Measurements from ENCODE around the gene PRMT9. TPM values are rescaled to one million over a fixed set of nuclear protein-coding genes. Genes with fewer than 3 reads are reported as not detected.

The PRMT9 gene
- total RNA-seq, 1 experiment from 2014 or later, result 10.5 TPM

DNA sequence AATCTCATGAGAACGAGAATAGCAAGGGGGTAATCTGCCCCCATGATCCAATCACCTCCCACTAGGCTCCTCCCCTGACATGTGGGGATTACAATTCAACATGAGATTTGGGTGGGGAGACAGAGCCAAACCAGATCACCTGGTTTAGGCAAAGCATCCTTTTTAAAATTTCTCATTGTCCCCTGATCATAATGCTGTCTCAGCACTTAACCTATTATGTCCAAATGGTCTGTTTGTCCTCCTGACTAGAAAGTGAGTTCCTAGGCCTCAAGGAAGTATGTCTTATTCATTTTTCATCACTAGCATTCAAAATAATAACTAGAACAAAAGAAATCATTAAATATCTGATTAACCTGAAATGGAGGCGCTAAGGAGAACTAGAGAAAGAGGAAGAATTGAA lies 7.9 kb upstream of the PRMT9 start:
- Histone ChIP-seq H4K20me1 (ENCODE audit: control insufficient read depth, insufficient read depth, insufficient read length) (no peaks in the 10 kb centered on the region), H4K8ac (replicated peaks; ENCODE audit: insufficient read length, low read depth, low read length) (no peak overlapping the region), H4K91ac (ENCODE audit: insufficient read length, low read depth, low read length) (no peak overlapping the region), H3K79me2 (ENCODE audit: insufficient read depth, low read length) (no peaks in the 10 kb centered on the region), H3K23ac (ENCODE audit: insufficient read length, low read depth, low read length) (no peak overlapping the region), H3K56ac (ENCODE audit: insufficient read length, low read depth, low read length) (no peak overlapping the region), H3T11ph (ENCODE audit: low read length) (no peak overlapping the region), H3K4me1 (ENCODE audit: insufficient read depth, low read length) (no peaks in the 10 kb centered on the region), H2BK5ac (ENCODE audit: insufficient read length, low read length) (no peak overlapping the region), H2BK20ac (ENCODE audit: low read depth, low read length, poor library complexity, severe bottlenecking) (no peak overlapping the region), H3K4ac (ENCODE audit: low read depth, low read length) (no peak overlapping the region), H3K27me3 (ENCODE audit: insufficient read depth, low read length) (no peaks in the 10 kb centered on the region), H2AFZ (ENCODE audit: low read length) (no peak overlapping the region), H3K18ac (ENCODE audit: insufficient read length, low read depth, low read length) (no peak overlapping the region), H3K4me2 (ENCODE audit: insufficient read depth, insufficient read length, low read length) (no peak overlapping the region), H2BK12ac (ENCODE audit: insufficient read length, low read depth, low read length) (no peak overlapping the region), H3K27ac (ENCODE audit: insufficient read length, low read depth, low read length) (no peak overlapping the region), H2AK5ac (ENCODE audit: insufficient read length, low read length) (no peak overlapping the region), H2BK120ac (ENCODE audit: low read depth, low read length, poor library complexity, severe bottlenecking) (no peak overlapping the region), H3K14ac (ENCODE audit: insufficient read depth, low read length) (no peak overlapping the region), H3K9ac (ENCODE audit: extremely low read depth, insufficient read length, low read length) (no peak overlapping the region), H3K9me3 (ENCODE audit: control insufficient read depth, low read depth, low read length) (no peaks in the 10 kb centered on the region), H4K5ac (ENCODE audit: insufficient read length, low read depth, low read length) (no peak overlapping the region), H2BK15ac (ENCODE audit: low read depth, low read length) (no peak overlapping the region), H3K79me1 (ENCODE audit: insufficient read depth, low read depth, low read length, poor library complexity, severe bottlenecking) (no peaks in the 10 kb centered on the region), H3K23me2 (ENCODE audit: insufficient read length, low read depth, low read length, poor library complexity, severe bottlenecking) (no peaks in the 10 kb centered on the region)
- Mint-ChIP-seq H3K4me1 (no peaks in the 10 kb centered on the region), H3K27me3 (ENCODE audit: low read depth) (peaks cover 3% of the 10 kb centered on the region; the same call in 1 of the 2 replicates), H3K36me3 (ENCODE audit: insufficient read depth in 1 of 3, low read depth in 3 of 3) (no peaks in the 10 kb centered on the region), H3K4me3 (no peak overlapping the region), H3K9me3 (peaks cover 0 to 4% of the 10 kb centered on the region in 2 experiments; a peak in 2 of 5 replicates), H3K27ac (no peak overlapping the region; a peak in 1 of 7 replicates)
- no peak for DNase-seq
- no CpG with 5 or more reads among the region's 2 CpGs for WGBS (ENCODE audit: extremely low coverage, insufficient read length, low lambda C conversion rate)
- TF ChIP-seq, protein P1, sequence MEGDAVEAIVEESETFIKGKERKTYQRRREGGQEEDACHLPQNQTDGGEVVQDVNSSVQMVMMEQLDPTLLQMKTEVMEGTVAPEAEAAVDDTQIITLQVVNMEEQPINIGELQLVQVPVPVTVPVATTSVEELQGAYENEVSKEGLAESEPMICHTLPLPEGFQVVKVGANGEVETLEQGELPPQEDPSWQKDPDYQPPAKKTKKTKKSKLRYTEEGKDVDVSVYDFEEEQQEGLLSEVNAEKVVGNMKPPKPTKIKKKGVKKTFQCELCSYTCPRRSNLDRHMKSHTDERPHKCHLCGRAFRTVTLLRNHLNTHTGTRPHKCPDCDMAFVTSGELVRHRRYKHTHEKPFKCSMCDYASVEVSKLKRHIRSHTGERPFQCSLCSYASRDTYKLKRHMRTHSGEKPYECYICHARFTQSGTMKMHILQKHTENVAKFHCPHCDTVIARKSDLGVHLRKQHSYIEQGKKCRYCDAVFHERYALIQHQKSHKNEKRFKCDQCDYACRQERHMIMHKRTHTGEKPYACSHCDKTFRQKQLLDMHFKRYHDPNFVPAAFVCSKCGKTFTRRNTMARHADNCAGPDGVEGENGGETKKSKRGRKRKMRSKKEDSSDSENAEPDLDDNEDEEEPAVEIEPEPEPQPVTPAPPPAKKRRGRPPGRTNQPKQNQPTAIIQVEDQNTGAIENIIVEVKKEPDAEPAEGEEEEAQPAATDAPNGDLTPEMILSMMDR (conservative IDR thresholded peaks at IDR 0.05), result no peak

Data from H9 (cell line).